Body of pancreas (tissue), 4 donors: Measurements from ENCODE around the gene CCDC186. TPM values are rescaled to one million over a fixed set of nuclear protein-coding genes. Genes with fewer than 3 reads are reported as not detected.
"Not testable (repeated sequence)": the region's sequence is repeated elsewhere in the genome, so short reads cannot be mapped to it uniquely, and the experiment has no call there.

ENCODE experiments used
- ATAC-seq: fragments of 150-250 bp; one replicate; pipeline ENCODE4 v1.9.1; 2016
- DNase-seq, 4 donors: peaks; one replicate each; pipeline ENCODE4 v3.0.0-alpha.2; 2019
- H3K27ac ChIP-seq, 4 donors: fragments of 200-600 bp; sonication (generic); 1 replicate in 3 of 4; 2 replicates in 1 of 4; pipeline versions ENCODE4 v1.5.1 to v1.6.1; 2016 to 2019; ENCODE audit warnings: mild to moderate bottlenecking in 1 of 4, mixed read lengths in 1 of 4, moderate library complexity in 1 of 4
- H3K27me3 ChIP-seq, 2 donors: fragments of 200-600 bp; sonication (generic); one replicate each; pipeline ENCODE4 v1.6.0; 2016; ENCODE audit warnings: mild to moderate bottlenecking in 1 of 2
- H3K36me3 ChIP-seq, 2 donors: fragments of 200-600 bp; sonication (generic); replicated peaks in 1 of 2; 2 replicates each; pipeline ENCODE4 v1.5.1; 2016; ENCODE audit warnings: low read depth in 2 of 2; ENCODE audit not compliant: insufficient read depth in 1 of 2
- H3K4me1 ChIP-seq: fragments of 200-600 bp; sonication (generic); one replicate; pipeline ENCODE4 v1.6.0; 2016
- H3K4me3 ChIP-seq, 2 donors: fragments of 200-600 bp; sonication (generic); 1 replicate in 1 of 2; 2 replicates in 1 of 2; pipeline ENCODE4 v1.5.1; 2016 to 2019
- H3K9me3 ChIP-seq, 3 donors: fragments of 200-600 bp; sonication (generic); 1 replicate in 2 of 3; 2 replicates in 1 of 3; pipeline ENCODE4 v1.5.1; 2016
- POLR2A ChIP-seq, 3 donors: fragments of 450-650 bp; IDR thresholded peaks; one replicate each; pipeline ENCODE4 v1.6.1; 2016; ENCODE audit warnings: antibody characterized with exemption in 3 of 3, mild to moderate bottlenecking in 2 of 3
- WGBS, 2 donors: methylation state at CpG; one replicate each; pipeline ENCODE4 v1.1.5; 2017; 5-methylcytosine and 5-hydroxymethylcytosine counted together
- intact Hi-C: fragments of 100-400 bp; cut with DNase I; formaldehyde crosslinking; loops from one replicate; pipeline ENCODE4 v1.15.1; 2023
- total RNA-seq, 2 donors: library from RNA; depleted of rRNA; stranded (reverse); fragments of >200 nt; gene quantifications; one replicate each; pipeline ENCODE4 v1.1.0, GENCODE V29; 2016
- TF ChIP-seq, protein P1 (sequence below), 7 experiments: fragments of 450-650 bp in 4 of 7; fragments of 200-600 bp in 3 of 7; sonication (generic) in 3 of 7; IDR thresholded peaks; one replicate each; pipeline ENCODE4 v1.5.1; 2016 to 2019; ENCODE audit warnings: antibody characterized with exemption in 7 of 7

The CCDC186 gene
- total RNA-seq, 2 donors from 2014 or later: 42.3 to 53.4 TPM

DNA sequence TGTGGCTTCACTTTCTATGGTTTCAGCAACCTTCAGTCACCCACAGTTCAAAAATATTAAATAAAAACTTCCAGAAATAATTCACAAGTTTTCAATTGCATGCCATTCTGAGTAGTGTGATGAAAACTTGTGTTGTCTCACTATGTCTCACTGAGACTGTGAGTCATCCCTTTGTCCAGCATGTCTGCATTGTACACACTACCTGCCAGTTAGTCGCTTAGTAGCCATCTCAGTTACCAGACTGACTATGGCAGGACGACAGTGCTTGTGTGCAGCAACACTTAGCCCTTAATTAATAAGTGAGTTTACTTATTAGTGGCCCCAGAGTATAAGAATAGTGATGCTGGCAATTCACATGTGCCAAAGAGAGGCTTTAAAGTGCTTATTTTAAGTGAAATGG, 22.5 kb downstream of the CCDC186 start:
- intact Hi-C loops: no loop called here
- Histone ChIP-seq H3K27ac (no peak overlapping the region), H3K9me3 (no peaks in the 10 kb centered on the region), H3K36me3 (peaks cover 5 to 13% of the 10 kb centered on the region in 2 donors), H3K4me1 (no peaks in the 10 kb centered on the region), H3K27me3 (no peaks in the 10 kb centered on the region), H3K4me3 (no peak overlapping the region)
- no peak for ATAC-seq
- no peak for DNase-seq
- TF ChIP-seq, protein P1, sequence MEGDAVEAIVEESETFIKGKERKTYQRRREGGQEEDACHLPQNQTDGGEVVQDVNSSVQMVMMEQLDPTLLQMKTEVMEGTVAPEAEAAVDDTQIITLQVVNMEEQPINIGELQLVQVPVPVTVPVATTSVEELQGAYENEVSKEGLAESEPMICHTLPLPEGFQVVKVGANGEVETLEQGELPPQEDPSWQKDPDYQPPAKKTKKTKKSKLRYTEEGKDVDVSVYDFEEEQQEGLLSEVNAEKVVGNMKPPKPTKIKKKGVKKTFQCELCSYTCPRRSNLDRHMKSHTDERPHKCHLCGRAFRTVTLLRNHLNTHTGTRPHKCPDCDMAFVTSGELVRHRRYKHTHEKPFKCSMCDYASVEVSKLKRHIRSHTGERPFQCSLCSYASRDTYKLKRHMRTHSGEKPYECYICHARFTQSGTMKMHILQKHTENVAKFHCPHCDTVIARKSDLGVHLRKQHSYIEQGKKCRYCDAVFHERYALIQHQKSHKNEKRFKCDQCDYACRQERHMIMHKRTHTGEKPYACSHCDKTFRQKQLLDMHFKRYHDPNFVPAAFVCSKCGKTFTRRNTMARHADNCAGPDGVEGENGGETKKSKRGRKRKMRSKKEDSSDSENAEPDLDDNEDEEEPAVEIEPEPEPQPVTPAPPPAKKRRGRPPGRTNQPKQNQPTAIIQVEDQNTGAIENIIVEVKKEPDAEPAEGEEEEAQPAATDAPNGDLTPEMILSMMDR (IDR thresholded peaks at IDR 0.05): no peak
- no peak for TF ChIP-seq POLR2A (IDR thresholded peaks at IDR 0.05)
- 74 to 86% methylated on average over 2 of the region's 2 CpGs for WGBS, 2 donors

DNA sequence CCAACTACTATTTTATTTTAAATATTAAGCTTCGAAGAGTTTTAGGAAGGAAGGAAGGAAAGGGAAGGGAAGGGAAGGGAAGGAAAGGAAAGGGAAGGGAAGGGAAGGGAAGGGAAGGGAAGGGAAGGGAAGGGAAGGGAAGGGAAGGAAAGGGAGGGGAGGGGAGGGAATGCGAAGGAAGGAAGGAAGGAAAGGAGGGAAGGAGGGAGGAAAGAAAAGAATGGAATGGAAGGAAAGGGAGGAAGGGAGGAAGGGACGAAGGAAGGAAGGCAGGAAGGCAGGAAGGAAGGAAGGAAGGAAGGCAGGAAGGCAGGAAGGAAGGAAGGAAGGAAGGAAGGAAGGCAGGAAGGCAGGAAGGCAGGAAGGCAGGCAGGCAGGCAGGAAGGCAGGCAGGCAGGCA, 24.5 kb downstream of the CCDC186 start:
- ATAC-seq, H3K27ac ChIP-seq, H3K4me3 ChIP-seq, H3K4me1 ChIP-seq, H3K27me3 ChIP-seq, intact Hi-C loops, H3K9me3 ChIP-seq, DNase-seq: not testable (repeated sequence)
- whole genome bisulfite sequencing, 2 donors: 97% methylated on average over 3 of the region's 3 CpGs
- peaks cover 5 to 12% of the 10 kb centered on the region in 2 donors for H3K36me3 ChIP-seq

DNA sequence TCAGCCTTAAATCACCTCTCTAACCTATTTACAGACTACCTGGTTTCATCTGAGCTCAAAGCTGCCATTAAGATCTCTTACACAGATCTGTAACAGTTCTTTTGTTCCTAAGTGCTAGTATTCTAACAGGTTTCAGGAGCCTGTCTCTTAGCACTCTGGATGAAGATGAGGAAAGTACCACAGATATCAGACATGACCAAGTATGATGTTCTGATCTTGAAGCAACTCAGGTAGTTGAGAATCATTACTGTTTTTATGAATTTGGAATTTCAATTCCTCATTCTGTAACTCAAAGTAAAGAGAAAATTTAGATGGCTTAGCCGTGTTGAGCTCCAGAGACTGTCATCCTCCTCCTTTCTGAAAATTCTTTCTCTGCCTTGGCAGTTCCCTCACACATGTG, 30.8 kb downstream of the CCDC186 start:
- TF ChIP-seq POLR2A (IDR thresholded peaks at IDR 0.05): no peak
- TF ChIP-seq, protein P1 (IDR thresholded peaks at IDR 0.05): no peak
- Histone ChIP-seq H3K36me3 (peaks cover 0 to 7% of the 10 kb centered on the region in 2 donors), H3K4me3 (no peak overlapping the region), H3K27ac (no peak overlapping the region), H3K27me3 (no peaks in the 10 kb centered on the region), H3K9me3 (no peaks in the 10 kb centered on the region), H3K4me1 (no peaks in the 10 kb centered on the region)
- intact Hi-C loops: no loop called here
- 100% methylated on average over 1 of the region's 1 CpG for WGBS, 2 donors
- no peak for DNase-seq
- ATAC-seq: no peak

DNA sequence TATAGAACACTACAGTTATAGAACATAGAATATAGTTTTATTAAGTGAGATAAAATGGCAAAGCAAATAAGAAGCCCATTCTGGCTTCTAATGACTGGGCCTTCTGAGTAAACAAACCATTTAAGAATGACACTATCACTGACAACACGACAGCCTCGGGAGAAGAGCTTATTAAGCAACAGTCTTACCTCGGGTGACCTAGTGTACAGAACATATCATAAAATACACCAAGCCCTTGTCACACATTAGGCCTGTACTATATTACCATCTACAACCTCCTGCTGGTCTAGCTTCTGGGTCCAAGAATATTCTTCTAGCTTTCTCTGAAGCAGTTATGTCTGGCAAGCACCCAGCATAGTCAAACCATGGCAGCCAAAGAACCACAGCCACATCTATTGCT, 32.0 kb downstream of the CCDC186 start:
- Histone ChIP-seq H3K9me3 (no peaks in the 10 kb centered on the region), H3K36me3 (peaks cover 0 to 2% of the 10 kb centered on the region in 2 donors), H3K27me3 (no peaks in the 10 kb centered on the region), H3K27ac (no peak overlapping the region), H3K4me1 (no peaks in the 10 kb centered on the region), H3K4me3 (no peak overlapping the region)
- ATAC-seq: no peak
- no peak for DNase-seq
- WGBS, 2 donors: 61 to 62% methylated on average over 3 of the region's 3 CpGs
- TF ChIP-seq, protein P1 (IDR thresholded peaks at IDR 0.05): no peak
- TF ChIP-seq POLR2A (IDR thresholded peaks at IDR 0.05): no peak
- intact Hi-C loops: no loop called here

DNA sequence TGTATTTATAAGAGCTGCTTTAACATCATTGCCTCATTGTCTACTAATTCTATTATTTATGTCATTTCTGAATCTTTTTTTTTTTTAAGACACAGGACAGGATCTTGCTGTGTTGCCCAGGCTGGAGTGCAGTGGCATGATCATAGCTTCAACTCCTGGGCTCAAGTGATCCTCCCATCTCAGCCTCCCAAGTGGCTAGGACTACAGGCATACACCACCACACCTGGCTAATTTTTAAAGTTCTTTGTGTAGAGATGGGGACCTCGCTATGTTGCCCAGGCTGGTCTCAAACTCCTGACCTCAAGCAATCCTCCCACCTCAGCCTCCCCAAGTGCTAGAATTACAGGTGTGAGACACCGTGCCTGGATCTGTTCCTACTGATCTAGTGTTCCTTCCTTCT, 33.2 kb downstream of the CCDC186 start:
- H3K36me3 ChIP-seq: not testable (repeated sequence)

DNA sequence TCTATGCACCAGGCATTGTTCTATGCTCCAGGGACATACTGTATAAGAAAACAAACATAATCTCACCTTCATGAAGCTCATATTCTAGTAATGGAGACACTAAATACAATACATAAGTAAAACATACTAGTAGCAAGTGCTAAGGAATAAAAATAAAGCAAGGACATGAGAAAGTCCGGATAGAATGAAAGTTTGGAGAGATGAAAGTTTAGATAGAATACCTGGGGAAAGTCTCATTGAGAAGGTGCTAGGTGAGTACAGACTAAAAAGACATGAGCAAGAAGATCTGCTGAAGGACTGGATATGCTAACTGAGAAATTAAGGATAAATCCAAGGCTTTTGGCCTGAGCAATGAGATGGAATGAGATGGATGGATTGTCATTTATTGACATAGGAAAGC, 34.0 kb downstream of the CCDC186 start:
- no peak overlapping the region for H3K4me3 ChIP-seq
- ATAC-seq (no peak), DNase-seq (no peak)
- no peaks in the 10 kb centered on the region for H3K4me1 ChIP-seq
- intact Hi-C loops: no loop called here
- no peak overlapping the region for H3K27ac ChIP-seq
- H3K9me3 ChIP-seq: no peaks in the 10 kb centered on the region
- WGBS, 2 donors: 33 to 77% methylated on average over 1 of the region's 1 CpG
- no peaks in the 10 kb centered on the region for H3K27me3 ChIP-seq
- peaks cover 0 to 13% of the 10 kb centered on the region in 2 donors for H3K36me3 ChIP-seq
- no peak for TF ChIP-seq POLR2A (IDR thresholded peaks at IDR 0.05)
- TF ChIP-seq, protein P1 (IDR thresholded peaks at IDR 0.05): no peak

More for the DNA sequence above, 33.2 kb downstream of the CCDC186 start:
- ATAC-seq, DNase-seq, H3K27me3 ChIP-seq, H3K9me3 ChIP-seq, intact Hi-C loops, H3K4me1 ChIP-seq, H3K27ac ChIP-seq, H3K4me3 ChIP-seq: not testable (repeated sequence)
- 93 to 97% methylated on average over 2 of the region's 2 CpGs for WGBS, 2 donors
